ENCODE measurements around the gene KLHL3.

Gene KLHL3

DNA sequence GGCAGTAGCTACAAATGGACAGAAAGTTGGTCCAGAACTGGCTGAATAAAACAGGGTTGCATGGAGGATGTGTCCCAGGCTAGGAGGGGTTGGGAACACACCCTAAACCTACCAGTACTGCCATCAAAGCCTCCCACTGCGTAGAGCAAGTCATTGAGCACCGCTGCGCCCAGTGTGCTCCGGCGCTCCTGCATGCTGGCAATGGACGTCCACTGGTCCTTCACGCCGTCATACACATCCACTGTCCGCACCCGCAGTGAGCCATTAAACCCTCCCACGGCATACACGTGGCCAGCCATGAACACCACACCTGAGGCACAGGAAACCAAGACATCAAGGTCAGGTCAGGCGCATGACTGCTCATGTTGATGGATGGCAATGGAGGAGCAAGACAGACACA is 97.0 kb downstream of the KLHL3 start:
- in situ Hi-C loops (cut with MboI; ENCODE audit: low sequenced_read_pairs) = loop anchor here (25.0 kb wide), 1 partner anchor 98 kb away; the partner anchor contains the start of gene KLHL3

GRCh38 chr5:137636830-137637714 is 98.8 kb downstream of the KLHL3 start:
- in situ Hi-C loops (cut with MboI; ENCODE audit: low sequenced_read_pairs) = loop anchor here (25.0 kb wide), 1 partner anchor 100 kb away; the partner anchor contains the start of gene KLHL3

GRCh38 chr5:137636099-137636498 is 99.8 kb downstream of the KLHL3 start:
- in situ Hi-C loops (cut with MboI; ENCODE audit: low sequenced_read_pairs) = loop anchor here (25.0 kb wide), 1 partner anchor 101 kb away; the partner anchor contains the start of gene KLHL3

- in situ Hi-C loops (cut with MboI; ENCODE audit: low sequenced_read_pairs) = loop anchor here (25.0 kb wide), 1 partner anchor 102 kb away; the partner anchor contains the start of gene KLHL3
These were observed 100.4 kb downstream of the KLHL3 start for GRCh38 chr5:137635521-137635921.

DNA sequence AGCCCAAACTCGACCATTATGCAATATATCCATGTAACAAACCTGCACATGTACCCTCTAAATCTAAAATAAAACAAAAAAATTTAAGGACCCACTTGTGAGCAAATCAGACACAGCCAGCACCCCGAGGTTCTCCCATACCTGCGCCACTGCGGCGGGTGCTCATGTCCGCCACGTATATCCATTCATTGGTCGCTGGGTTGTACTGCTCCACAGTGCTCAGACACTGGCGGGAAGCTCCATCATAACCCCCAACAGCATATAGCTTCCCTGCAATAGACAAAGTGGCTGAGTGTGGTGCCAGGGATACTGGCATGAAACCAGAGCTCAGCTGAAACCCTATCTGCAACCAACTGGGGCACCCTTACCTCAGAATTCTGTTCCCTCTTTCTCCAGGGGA is 102.0 kb downstream of the KLHL3 start:
- in situ Hi-C loops (cut with MboI; ENCODE audit: low sequenced_read_pairs) = loop anchor here (25.0 kb wide), 1 partner anchor 103 kb away; the partner anchor contains the start of gene KLHL3

GRCh38 chr5:137632716-137633115 is 103.2 kb downstream of the KLHL3 start:
- in situ Hi-C loops (cut with MboI; ENCODE audit: low sequenced_read_pairs) = loop anchor here (25.0 kb wide), 1 partner anchor 105 kb away; the partner anchor contains the start of gene KLHL3

DNA sequence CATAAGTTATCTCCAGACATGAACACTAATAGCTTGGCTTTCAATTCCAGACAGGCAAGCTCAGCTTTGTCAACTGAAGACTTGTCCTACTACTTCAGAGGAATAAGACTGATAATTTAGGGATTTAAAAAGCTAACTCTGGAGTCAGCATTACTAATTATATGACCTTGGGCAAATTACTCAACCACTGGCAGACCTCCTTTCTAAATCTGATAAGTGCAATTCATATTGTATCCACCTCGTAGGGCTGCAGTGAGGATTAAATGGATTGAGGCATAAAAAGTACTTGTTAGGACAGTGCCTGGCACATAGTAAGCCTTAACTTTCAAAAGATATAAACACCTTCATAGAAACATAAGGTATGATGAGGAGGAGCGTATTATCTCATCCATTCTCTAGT is 104.4 kb downstream of the KLHL3 start:
- in situ Hi-C loops (cut with MboI; ENCODE audit: low sequenced_read_pairs) = loop anchor here (25.0 kb wide), 1 partner anchor 106 kb away; the partner anchor contains the start of gene KLHL3

- in situ Hi-C loops (cut with MboI; ENCODE audit: low sequenced_read_pairs) = loop anchor here (25.0 kb wide), 1 partner anchor 106 kb away; the partner anchor contains the start of gene KLHL3
These were observed 104.9 kb downstream of the KLHL3 start for GRCh38 chr5:137630972-137631370.

DNA sequence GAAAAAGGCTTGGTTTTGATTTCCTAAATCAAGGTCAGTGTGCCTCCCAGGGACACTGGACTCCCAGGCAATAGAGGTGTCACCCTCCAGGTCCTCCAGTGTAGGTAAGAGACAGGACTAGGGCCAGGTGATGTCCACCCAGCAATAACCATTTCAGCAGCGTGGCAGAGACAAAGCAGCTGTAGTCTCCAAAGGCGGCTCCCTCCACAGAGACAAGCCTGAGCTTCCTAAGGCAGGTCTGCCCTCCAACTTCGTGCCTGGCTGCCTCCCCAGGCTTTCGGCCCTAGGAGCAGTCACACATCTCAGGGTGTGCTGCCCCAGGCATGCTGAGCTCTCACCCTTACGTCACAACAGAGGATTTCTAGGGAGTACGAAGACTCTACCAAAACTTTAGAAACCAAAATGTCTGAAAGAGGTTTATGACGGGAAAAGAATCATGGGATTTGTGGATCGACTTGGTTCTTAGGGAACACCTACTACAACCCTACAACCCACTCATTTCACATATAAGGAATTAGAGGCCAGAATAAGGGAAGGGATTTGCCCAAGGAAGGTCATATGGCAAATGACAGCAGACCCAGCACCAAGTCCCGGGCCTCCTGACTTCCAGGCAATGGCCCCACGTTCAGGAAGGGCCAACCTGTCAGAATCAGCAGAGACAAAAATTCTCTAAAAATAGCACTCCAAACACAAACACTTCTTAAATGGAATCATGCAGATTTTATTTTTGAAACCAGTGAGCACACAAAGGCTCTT is 105.5 kb downstream of the KLHL3 start:
- in situ Hi-C loops (cut with MboI; ENCODE audit: low sequenced_read_pairs) = loop anchor here (25.0 kb wide), 1 partner anchor 107 kb away; the partner anchor contains the start of gene KLHL3

- in situ Hi-C loops (cut with MboI; ENCODE audit: low sequenced_read_pairs) = loop anchor here (25.0 kb wide), 1 partner anchor 108 kb away; the partner anchor contains the start of gene KLHL3
These were observed 106.2 kb downstream of the KLHL3 start for GRCh38 chr5:137629646-137630045.

DNA sequence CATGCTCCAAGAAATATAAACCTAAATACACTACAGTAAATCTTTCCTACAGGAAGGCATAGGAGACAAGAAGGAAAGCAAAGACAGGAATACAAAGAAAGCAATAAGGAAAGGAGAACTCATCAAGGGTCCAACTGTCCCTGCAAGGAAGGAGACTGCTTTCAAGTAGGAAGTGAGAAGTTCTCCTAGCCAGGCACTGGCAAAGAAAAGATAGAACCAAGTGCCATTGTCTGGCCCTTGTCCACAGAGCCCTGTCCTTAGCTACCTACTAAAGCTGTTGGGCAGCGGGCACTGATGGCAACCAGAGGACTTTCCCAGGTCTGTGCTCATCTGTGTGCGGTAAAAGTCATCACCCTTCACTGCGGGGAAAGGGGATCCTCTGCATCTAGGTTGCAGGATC is 108.2 kb downstream of the KLHL3 start:
- in situ Hi-C loops (cut with MboI; ENCODE audit: low sequenced_read_pairs) = loop anchor here (25.0 kb wide), 1 partner anchor 110 kb away; the partner anchor contains the start of gene KLHL3

DNA sequence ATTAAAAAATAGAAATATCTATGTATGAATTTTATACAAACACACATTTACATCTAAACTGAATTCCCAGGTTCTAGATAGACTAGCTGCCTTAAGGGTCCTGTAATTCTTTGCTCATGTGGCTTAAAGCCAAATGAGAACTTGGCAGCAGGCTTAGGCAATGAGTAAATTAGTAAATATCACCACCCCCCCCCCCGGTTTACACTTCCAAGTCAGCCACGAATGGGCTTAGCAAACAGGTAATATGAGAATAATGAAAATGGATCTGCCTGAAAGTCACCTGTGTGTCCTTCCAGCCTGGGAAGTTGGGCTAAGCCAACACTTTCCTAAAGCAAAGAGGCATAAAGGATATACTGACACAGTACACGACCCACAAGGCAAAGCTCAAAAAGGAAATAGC is 108.6 kb downstream of the KLHL3 start:
- in situ Hi-C loops (cut with MboI; ENCODE audit: low sequenced_read_pairs) = loop anchor here (25.0 kb wide), 1 partner anchor 110 kb away; the partner anchor contains the start of gene KLHL3

DNA sequence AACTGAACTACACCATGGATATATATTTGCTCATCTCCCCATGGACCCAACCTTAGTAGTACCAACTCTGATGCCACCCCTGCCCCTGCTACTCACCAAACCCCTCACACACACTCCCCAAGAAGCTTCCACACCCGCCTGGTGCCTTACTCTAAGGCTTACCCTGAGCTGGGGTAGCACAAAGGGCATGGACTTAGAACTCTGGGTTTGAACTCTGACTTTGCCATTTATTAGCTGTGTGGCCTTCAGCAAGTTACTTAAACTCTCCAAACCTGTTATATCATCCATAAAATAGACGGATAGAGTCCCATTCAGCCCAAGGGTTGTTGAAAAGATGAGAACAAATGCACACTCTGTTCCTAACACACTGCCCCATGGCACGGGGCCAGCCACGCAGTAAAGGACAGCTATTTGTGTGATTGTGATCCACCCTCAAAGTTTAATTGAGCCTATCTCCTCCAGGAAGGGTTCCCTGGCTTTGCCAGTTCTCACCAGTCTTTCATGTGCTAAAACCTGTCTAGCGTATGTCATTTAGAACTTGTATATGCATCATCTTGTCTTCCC is 111.0 kb downstream of the KLHL3 start:
- in situ Hi-C loops (cut with MboI; ENCODE audit: low sequenced_read_pairs) = loop anchor here (25.0 kb wide), 1 partner anchor 112 kb away; the partner anchor contains the start of gene KLHL3

- in situ Hi-C loops (cut with MboI; ENCODE audit: low sequenced_read_pairs) = no loop called here
These were observed 113.0 kb downstream of the KLHL3 start for GRCh38 chr5:137622850-137623249.

- in situ Hi-C loops (cut with MboI; ENCODE audit: low sequenced_read_pairs) = no loop called here
These were observed 113.7 kb downstream of the KLHL3 start for GRCh38 chr5:137621861-137622823.

- in situ Hi-C loops (cut with MboI; ENCODE audit: low sequenced_read_pairs) = no loop called here
These were observed 114.6 kb downstream of the KLHL3 start for GRCh38 chr5:137621306-137621705.

GRCh38 chr5:137619191-137619870 is 116.6 kb downstream of the KLHL3 start:
- in situ Hi-C loops (cut with MboI; ENCODE audit: low sequenced_read_pairs) = no loop called here

DNA sequence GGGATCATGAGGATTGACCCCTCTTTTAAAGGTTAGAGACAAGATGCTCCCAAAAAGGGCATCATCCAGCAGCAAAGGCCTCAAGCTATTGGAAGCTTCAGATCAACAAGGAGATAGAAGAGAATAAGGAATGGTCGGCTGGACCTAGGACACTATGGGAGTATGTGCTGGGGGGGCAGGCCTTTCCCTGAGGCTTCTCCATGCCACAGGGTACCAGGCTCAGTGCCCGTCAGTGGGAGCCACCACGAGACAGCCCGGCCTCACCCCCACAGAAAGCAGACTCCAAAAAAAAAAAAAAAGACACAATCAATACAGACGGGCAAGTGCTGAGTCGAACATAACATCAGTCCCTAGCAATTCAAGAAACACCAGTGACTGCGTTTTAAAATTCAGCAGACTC is 117.4 kb downstream of the KLHL3 start:
- in situ Hi-C loops (cut with MboI; ENCODE audit: low sequenced_read_pairs) = no loop called here

Measured in HL-60/S4 treated with phorbol 12-myristate 13-acetate at 8.2 ng/mL for 4 days and 3 days (cell line).